GM11168 (cell line): ENCODE data around the gene ART3.

Experiments
- in situ Hi-C: fragments of 300-500 bp; cut with MboI; formaldehyde crosslinking; loops from one replicate; pipeline ENCODE4 v1.12.0; 2022; ENCODE audit warnings: low sequenced_read_pairs; ENCODE audit not compliant: unreplicated experiment

The ART3 gene

GRCh38 chr4:76141241-76141640 lies 66.7 kb downstream of the ART3 start:
- in situ Hi-C loops: no loop called here

GRCh38 chr4:76144546-76144945 lies 70.0 kb downstream of the ART3 start:
- in situ Hi-C loops: no loop called here

GRCh38 chr4:76147454-76148141 lies 73.1 kb downstream of the ART3 start:
- in situ Hi-C loops: no loop called here

GRCh38 chr4:76148142-76148865 lies 73.8 kb downstream of the ART3 start, which contains the start of gene NUP54:
Gene NUP54 (minus strand): TSS chr4:76148397. CDS start chr4:76148374, 23 bp downstream.
- in situ Hi-C loops: no loop called here

- in situ Hi-C loops: no loop called here
These were observed 78.8 kb downstream of the ART3 start for GRCh38 chr4:76153356-76153755.

- in situ Hi-C loops: no loop called here
These were observed 81.5 kb downstream of the ART3 start for GRCh38 chr4:76155979-76156378.

GRCh38 chr4:76156635-76157034 lies 82.1 kb downstream of the ART3 start:
- in situ Hi-C loops: no loop called here

- in situ Hi-C loops: no loop called here
These were observed 85.8 kb downstream of the ART3 start for GRCh38 chr4:76160355-76160754.
